Uterus (tissue), 2 donors: ENCODE measurements around the gene COL5A3.

Source experiments
- CTCF ChIP-seq, 4 experiments: fragments of 200-600 bp in 2 of 4; fragments of 450-650 bp in 2 of 4; sonication (generic) in 2 of 4; IDR thresholded peaks; one replicate each; pipeline ENCODE4 v1.5.1; 2016 to 2019; ENCODE audit warnings: antibody characterized with exemption in 4 of 4, mild to moderate bottlenecking in 2 of 4, moderate library complexity in 1 of 4
- POLR2A ChIP-seq, 2 donors: fragments of 450-650 bp; IDR thresholded peaks; one replicate each; pipeline ENCODE4 v1.6.1; 2016; ENCODE audit warnings: antibody characterized with exemption in 2 of 2, mild to moderate bottlenecking in 1 of 2, moderate library complexity in 1 of 2

GRCh38 chr19:10013834-10014618 lies 3.7 kb upstream of the COL5A3 start:
- TF ChIP-seq CTCF (IDR thresholded peaks at IDR 0.05): no peak
- no peak for TF ChIP-seq POLR2A (IDR thresholded peaks at IDR 0.05)
